D721Med (cell line): Measurements from ENCODE around the gene SCD.
"Not testable (repeated sequence)": the region's sequence is repeated elsewhere in the genome, so short reads cannot be mapped to it uniquely, and the experiment has no call there.

ENCODE experiments used
- DNase-seq: peaks from one replicate; pipeline ENCODE4 v3.0.0; 2011; ENCODE audit warnings: low spot score; ENCODE audit not compliant: insufficient read length
- FAIRE-seq: peaks from 2 replicates; lab custom pipeline; 2011; peaks lifted over from hg19 to GRCh38; lab: Jason Lieb, UNC
- TF ChIP-seq, protein P1 (sequence below): IDR thresholded peaks from 2 replicates; pipeline ENCODE4 v1.5.1; 2012; ENCODE audit warnings: mild to moderate bottlenecking, control low read depth; ENCODE audit not compliant: insufficient read depth; ENCODE audit errors: missing control alignments

Gene SCD

DNA sequence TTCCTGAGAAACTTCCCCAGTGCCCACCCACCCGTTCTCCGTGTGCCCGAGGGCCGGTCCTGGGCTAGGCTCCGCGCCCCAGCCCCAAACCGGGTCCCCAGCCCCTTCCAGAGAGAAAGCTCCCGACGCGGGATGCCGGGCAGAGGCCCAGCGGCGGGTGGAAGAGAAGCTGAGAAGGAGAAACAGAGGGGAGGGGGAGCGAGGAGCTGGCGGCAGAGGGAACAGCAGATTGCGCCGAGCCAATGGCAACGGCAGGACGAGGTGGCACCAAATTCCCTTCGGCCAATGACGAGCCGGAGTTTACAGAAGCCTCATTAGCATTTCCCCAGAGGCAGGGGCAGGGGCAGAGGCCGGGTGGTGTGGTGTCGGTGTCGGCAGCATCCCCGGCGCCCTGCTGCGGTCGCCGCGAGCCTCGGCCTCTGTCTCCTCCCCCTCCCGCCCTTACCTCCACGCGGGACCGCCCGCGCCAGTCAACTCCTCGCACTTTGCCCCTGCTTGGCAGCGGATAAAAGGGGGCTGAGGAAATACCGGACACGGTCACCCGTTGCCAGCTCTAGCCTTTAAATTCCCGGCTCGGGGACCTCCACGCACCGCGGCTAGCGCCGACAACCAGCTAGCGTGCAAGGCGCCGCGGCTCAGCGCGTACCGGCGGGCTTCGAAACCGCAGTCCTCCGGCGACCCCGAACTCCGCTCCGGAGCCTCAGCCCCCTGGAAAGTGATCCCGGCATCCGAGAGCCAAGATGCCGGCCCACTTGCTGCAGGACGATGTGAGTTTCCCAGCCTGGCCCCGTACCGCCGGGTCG, at the start of gene SCD:
SCD (plus strand) TSS at position 469 of the 803 bp plus-strand sequence; CDS start at position 741, 272 bp downstream.
- TF ChIP-seq, protein P1, sequence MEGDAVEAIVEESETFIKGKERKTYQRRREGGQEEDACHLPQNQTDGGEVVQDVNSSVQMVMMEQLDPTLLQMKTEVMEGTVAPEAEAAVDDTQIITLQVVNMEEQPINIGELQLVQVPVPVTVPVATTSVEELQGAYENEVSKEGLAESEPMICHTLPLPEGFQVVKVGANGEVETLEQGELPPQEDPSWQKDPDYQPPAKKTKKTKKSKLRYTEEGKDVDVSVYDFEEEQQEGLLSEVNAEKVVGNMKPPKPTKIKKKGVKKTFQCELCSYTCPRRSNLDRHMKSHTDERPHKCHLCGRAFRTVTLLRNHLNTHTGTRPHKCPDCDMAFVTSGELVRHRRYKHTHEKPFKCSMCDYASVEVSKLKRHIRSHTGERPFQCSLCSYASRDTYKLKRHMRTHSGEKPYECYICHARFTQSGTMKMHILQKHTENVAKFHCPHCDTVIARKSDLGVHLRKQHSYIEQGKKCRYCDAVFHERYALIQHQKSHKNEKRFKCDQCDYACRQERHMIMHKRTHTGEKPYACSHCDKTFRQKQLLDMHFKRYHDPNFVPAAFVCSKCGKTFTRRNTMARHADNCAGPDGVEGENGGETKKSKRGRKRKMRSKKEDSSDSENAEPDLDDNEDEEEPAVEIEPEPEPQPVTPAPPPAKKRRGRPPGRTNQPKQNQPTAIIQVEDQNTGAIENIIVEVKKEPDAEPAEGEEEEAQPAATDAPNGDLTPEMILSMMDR: no peak
- peak; percentile 90 for DNase-seq
- no peak for FAIRE-seq

- TF ChIP-seq, protein P1: no peak
- DNase-seq: no peak
- no peak for FAIRE-seq
Measured at GRCh38 chr10:100297242-100297641, 49.8 kb upstream of the SCD start.

DNA sequence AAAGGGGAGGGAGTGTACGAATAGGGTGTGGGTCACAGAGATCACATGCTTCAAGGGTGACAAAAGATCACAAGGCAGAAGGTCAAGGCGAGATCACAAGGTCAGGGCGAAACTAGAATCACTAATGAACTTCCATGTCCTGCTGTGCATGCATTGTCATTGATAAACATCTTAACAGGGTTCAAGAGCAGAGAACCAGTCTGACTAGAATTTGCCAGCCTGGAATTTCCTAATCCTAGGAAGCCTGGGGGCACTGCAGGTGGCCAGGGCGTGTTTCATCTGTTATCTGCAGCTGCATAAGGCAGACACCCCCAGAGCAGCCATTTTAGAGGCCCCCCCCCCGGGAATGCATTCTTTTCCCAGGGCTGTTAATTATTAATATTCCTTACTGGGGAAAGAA, 45.9 kb upstream of the SCD start:
- not testable (repeated sequence) for FAIRE-seq, DNase-seq

DNA sequence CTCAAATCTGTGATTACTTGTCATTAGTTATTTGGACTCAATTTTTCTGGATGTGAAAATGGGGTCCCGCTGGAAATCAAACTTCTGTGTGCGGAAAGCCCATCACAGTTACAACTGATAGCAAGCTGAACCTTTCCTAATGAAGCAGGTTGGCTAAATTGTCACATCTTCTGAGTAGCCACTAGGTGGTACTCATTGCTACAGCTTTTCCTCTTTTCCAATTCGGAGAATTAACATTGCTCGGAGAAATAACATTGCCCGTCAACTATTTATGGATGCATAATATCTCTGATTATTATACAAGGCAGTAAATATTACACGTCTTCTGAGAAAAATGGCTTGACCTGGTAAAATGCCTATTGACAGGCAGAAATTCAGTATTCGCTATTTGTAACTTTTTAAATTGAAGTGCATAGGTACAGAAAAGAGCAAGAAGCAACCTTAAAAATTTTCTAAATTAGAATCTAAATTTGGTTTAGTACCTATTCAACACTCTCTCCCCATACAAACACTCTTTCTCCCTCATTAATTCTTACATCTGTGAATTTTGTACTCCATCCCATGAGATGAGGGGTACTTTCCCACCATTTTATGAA, 43.2 kb upstream of the SCD start:
- DNase-seq (peak; percentile 38), FAIRE-seq (peak; percentile 84)
- TF ChIP-seq, protein P1: peak; percentile 68

GRCh38 chr10:100304414-100304813, 42.6 kb upstream of the SCD start:
- TF ChIP-seq, protein P1: no peak
- DNase-seq (no peak), FAIRE-seq (no peak)

DNA sequence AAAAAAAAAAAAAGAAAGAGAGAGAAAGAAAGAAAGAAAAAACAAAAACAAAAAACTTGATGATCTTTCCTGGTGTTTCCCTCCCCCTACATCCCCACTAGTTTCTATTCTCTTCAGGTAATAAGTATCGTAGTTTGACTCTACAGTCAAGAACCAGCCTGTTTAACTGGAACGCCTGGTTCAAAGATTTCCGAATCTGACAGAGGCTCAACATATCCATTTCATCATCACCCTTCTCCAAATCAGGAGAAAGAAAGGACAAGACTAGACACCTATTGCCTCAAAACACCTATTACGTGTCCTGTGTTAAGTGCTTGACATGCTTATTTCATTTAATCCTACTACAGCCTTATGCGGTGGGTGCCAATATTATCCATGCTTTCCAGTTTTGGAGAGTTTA, 40.2 kb upstream of the SCD start:
- no peak for DNase-seq
- TF ChIP-seq, protein P1: no peak
- FAIRE-seq: no peak

- FAIRE-seq (no peak), DNase-seq (no peak)
- TF ChIP-seq, protein P1: no peak
Measured at GRCh38 chr10:100307684-100308083, 39.3 kb upstream of the SCD start.
